GM12872 (cell line): Measurements from ENCODE around the gene FARP1.

Experiments
- CTCF ChIP-seq: IDR thresholded peaks from 3 replicates; pipeline ENCODE4 v1.5.1; 2011; ENCODE audit warnings: low read depth, mild to moderate bottlenecking, low read length, moderate library complexity; ENCODE audit not compliant: insufficient read depth

The FARP1 gene

GRCh38 chr13:98434060-98434459, 291.2 kb downstream of the FARP1 start:
- TF ChIP-seq CTCF: no peak

- TF ChIP-seq CTCF: no peak
Observed at GRCh38 chr13:98435376-98435775, 292.5 kb downstream of the FARP1 start.

- TF ChIP-seq CTCF: no peak
Observed at GRCh38 chr13:98436233-98436910, 293.5 kb downstream of the FARP1 start.

GRCh38 chr13:98438246-98439125, 295.6 kb downstream of the FARP1 start:
- TF ChIP-seq CTCF: no peak

- no peak for TF ChIP-seq CTCF
Observed at GRCh38 chr13:98439126-98439828, 296.4 kb downstream of the FARP1 start.

GRCh38 chr13:98439896-98440295, 297.0 kb downstream of the FARP1 start:
- no peak for TF ChIP-seq CTCF
